ENCODE measurements around the gene OPA3.

DNA sequence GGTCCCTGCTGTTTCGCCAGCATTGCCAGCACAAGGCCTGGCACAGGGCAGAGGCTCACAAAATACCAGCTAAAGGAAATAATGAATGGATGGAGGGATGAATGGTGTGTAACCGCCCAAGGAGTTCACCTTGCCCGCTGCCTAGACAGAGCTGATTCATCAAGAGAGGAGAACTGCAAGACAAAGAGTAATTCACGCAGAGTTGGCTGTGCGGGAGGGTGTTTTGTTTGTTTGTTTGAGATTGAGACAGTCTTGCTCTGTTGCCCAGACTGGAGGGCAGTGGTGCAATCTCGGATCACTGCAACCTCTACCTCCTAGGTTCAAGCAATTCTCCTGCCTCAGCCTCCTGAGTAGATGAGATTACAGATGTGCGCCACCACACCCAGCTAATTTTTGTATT lies 3.0 kb downstream of the OPA3 start:
- TF ChIP-seq, protein P1, sequence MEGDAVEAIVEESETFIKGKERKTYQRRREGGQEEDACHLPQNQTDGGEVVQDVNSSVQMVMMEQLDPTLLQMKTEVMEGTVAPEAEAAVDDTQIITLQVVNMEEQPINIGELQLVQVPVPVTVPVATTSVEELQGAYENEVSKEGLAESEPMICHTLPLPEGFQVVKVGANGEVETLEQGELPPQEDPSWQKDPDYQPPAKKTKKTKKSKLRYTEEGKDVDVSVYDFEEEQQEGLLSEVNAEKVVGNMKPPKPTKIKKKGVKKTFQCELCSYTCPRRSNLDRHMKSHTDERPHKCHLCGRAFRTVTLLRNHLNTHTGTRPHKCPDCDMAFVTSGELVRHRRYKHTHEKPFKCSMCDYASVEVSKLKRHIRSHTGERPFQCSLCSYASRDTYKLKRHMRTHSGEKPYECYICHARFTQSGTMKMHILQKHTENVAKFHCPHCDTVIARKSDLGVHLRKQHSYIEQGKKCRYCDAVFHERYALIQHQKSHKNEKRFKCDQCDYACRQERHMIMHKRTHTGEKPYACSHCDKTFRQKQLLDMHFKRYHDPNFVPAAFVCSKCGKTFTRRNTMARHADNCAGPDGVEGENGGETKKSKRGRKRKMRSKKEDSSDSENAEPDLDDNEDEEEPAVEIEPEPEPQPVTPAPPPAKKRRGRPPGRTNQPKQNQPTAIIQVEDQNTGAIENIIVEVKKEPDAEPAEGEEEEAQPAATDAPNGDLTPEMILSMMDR (conservative IDR thresholded peaks at IDR 0.05; ENCODE audit: low read length): no peak
- TF ChIP-seq EZH2phosphoT487 (IDR thresholded peaks at IDR 0.05; ENCODE audit: borderline replicate concordance, low read depth, low read length): no peak
